Karpas-422 (cell line): ENCODE results near the gene POLA1. TPM values are rescaled to one million over a fixed set of nuclear protein-coding genes. Genes with fewer than 3 reads are reported as not detected.

Source experiments
- DNase-seq: peaks from one replicate; pipeline ENCODE4 v3.0.0-alpha.2; 2015
- H2AFZ ChIP-seq: fragments of 200-600 bp; sonication (generic); 2 replicates; pipeline ENCODE4 v1.6.1; 2014; ENCODE audit warnings: antibody characterized with exemption, low read length, mixed read lengths
- H3K27ac ChIP-seq: fragments of 200-600 bp; sonication (generic); 2 replicates; pipeline ENCODE4 v1.5.1; 2014; ENCODE audit warnings: mild to moderate bottlenecking, low read length, moderate library complexity
- H3K27me3 ChIP-seq: fragments of 200-600 bp; sonication (generic); 2 replicates; pipeline ENCODE4 v1.6.1; 2014; ENCODE audit warnings: low read length, mixed read lengths
- H3K36me3 ChIP-seq: fragments of 200-600 bp; sonication (generic); 2 replicates; pipeline ENCODE4 v1.6.1; 2014; ENCODE audit warnings: low read length, mixed read lengths; ENCODE audit not compliant: insufficient read depth
- H3K4me1 ChIP-seq: fragments of 200-600 bp; sonication (generic); 2 replicates; pipeline ENCODE4 v1.6.1; 2014; ENCODE audit warnings: mild to moderate bottlenecking, low read length, mixed read lengths
- H3K4me2 ChIP-seq: fragments of 200-600 bp; sonication (generic); 2 replicates; pipeline ENCODE4 v1.6.1; 2014; ENCODE audit warnings: low read length, low read depth, mild to moderate bottlenecking; ENCODE audit not compliant: poor library complexity, severe bottlenecking
- H3K4me3 ChIP-seq: fragments of 200-600 bp; sonication (generic); 2 replicates; pipeline ENCODE4 v1.5.1; 2014; ENCODE audit warnings: mild to moderate bottlenecking, antibody characterized with exemption, low read length, mixed read lengths
- H3K79me2 ChIP-seq: fragments of 200-600 bp; sonication (generic); 2 replicates; pipeline ENCODE4 v1.6.1; 2014; ENCODE audit warnings: mild to moderate bottlenecking, low read length, mixed read lengths
- H3K9ac ChIP-seq: fragments of 200-600 bp; sonication (generic); 2 replicates; pipeline ENCODE4 v1.6.0; 2014; ENCODE audit warnings: low read length
- H3K9me2 ChIP-seq: fragments of 200-600 bp; sonication (generic), shearing (Covaris generic); replicated peaks from 2 replicates; pipeline ENCODE4 v1.6.0; 2014; ENCODE audit warnings: mild to moderate bottlenecking, low read length, moderate library complexity; ENCODE audit not compliant: insufficient read depth
- H3K9me3 ChIP-seq: fragments of 300-700, 200-600 bp; sonication (generic); 2 replicates; pipeline ENCODE4 v1.6.1; 2014; ENCODE audit warnings: low read length, mixed read lengths
- H4K20me1 ChIP-seq: fragments of 200-600 bp; sonication (generic); 2 replicates; pipeline ENCODE4 v1.6.1; 2014; ENCODE audit warnings: mild to moderate bottlenecking, antibody characterized with exemption, low read length, low read depth; ENCODE audit not compliant: insufficient read depth
- total RNA-seq: library from RNA; depleted of rRNA; stranded (reverse); fragments of >200 nt; shearing (Covaris generic); gene quantifications from 2 replicates; pipeline ENCODE4 v1.2.3, GENCODE V29; 2014; ENCODE audit warnings: low replicate concordance

The POLA1 gene
- total RNA-seq, 1 experiment from 2014 or later: 26.7 TPM

DNA sequence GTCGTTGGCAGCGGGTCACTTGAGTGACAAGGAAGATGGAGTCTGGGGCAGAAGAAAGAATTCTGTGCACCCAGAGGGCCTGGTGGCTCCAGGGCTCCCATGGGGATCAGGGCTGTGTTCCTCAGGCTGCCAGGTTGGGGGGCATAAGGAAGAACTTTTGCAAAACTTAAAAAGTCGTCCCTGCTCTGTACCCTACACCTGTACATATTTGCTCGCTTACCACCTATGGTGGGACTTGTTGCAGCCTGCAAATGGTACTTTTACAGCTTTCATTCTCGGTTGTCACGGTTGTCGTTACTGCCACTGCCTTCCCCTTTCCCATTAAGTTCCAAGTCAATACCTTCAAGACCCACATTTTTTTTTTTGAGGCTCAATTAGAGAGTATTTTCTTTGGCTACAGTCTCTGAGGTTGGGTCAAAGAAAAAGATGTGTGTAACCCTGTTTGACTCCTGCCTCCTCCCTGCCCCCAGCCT, 312.9 kb downstream of the POLA1 start:
- Histone ChIP-seq H3K9me2 (no peaks in the 10 kb centered on the region), H3K27me3 (no peaks in the 10 kb centered on the region), H4K20me1 (no peaks in the 10 kb centered on the region), H3K4me3 (no peak overlapping the region), H3K9me3 (no peaks in the 10 kb centered on the region), H3K79me2 (no peaks in the 10 kb centered on the region), H3K4me1 (no peaks in the 10 kb centered on the region), H3K9ac (no peak overlapping the region), H3K4me2 (no peak overlapping the region), H3K27ac (no peak overlapping the region), H3K36me3 (no peaks in the 10 kb centered on the region), H2AFZ (no peak overlapping the region)
- DNase-seq: no peak

DNA sequence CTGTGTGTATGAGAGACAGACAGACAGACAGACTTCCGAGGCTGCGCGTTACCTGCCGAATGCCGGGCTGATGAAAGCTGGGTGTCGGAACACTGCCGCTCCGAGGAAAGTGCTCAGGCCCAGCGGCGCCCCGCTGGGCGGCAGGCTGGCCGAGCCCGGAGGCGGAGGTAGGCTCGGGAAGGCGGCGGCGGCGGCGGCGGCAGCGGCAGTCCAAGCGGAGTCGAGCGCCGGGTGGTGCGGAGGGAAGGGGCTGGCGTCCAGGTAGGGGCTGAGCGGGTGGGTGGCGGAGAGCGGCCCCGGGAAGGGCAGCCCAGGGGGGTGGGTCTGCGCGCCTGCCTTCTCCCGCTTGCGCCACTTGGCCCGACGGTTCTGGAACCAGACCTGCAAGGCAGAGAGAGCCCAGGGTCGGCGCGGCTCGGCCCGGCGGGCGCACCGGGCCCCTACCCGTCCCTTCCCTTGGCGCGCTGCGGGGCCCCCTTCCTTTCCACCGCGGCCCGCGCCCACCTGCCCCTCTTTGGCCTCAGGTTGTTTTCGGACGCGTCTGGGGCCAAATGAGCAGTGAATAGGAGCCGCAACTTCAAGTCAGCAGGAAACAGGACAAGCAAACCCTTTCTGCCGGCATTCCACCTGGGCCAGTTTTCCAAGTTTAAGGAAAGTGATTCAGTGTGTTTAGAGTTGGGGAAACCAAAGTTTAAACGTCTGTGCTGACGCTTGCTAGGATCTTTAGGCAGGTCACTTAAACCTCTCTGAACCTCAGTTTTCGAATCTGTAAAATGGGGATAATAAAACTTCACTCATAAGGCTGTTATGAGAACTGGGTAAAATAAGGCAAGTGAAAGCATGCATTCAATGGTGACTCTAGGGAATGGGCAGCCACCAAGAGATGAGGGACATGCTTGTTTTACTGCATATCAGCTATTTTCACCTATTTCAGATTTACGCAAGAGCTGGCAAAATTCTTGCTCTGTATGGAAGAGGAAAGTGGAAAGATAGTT, 313.6 kb downstream of the POLA1 start:
- Histone ChIP-seq H3K79me2 (no peaks in the 10 kb centered on the region), H3K27ac (no peak overlapping the region), H4K20me1 (no peaks in the 10 kb centered on the region), H3K4me1 (no peaks in the 10 kb centered on the region), H2AFZ (no peak overlapping the region), H3K9me3 (no peaks in the 10 kb centered on the region), H3K9ac (no peak overlapping the region), H3K27me3 (no peaks in the 10 kb centered on the region), H3K4me3 (no peak overlapping the region), H3K4me2 (no peak overlapping the region), H3K9me2 (no peaks in the 10 kb centered on the region), H3K36me3 (no peaks in the 10 kb centered on the region)
- no peak for DNase-seq

GRCh38 chrX:25009407-25009806, 315.7 kb downstream of the POLA1 start:
- no peaks in the 10 kb centered on the region for H3K4me1 ChIP-seq
- no peaks in the 10 kb centered on the region for H3K9me2 ChIP-seq
- H3K27ac ChIP-seq: no peak overlapping the region
- no peak for DNase-seq
- no peaks in the 10 kb centered on the region for H3K36me3 ChIP-seq
- H2AFZ ChIP-seq: no peak overlapping the region
- no peak overlapping the region for H3K9ac ChIP-seq
- no peak overlapping the region for H3K4me3 ChIP-seq
- no peaks in the 10 kb centered on the region for H4K20me1 ChIP-seq
- no peaks in the 10 kb centered on the region for H3K27me3 ChIP-seq
- no peaks in the 10 kb centered on the region for H3K9me3 ChIP-seq
- H3K4me2 ChIP-seq: no peak overlapping the region
- no peaks in the 10 kb centered on the region for H3K79me2 ChIP-seq

GRCh38 chrX:25010784-25011588, 317.3 kb downstream of the POLA1 start:
- no peaks in the 10 kb centered on the region for H3K36me3 ChIP-seq
- no peak for DNase-seq
- no peaks in the 10 kb centered on the region for H3K4me1 ChIP-seq
- no peaks in the 10 kb centered on the region for H4K20me1 ChIP-seq
- no peak overlapping the region for H3K27ac ChIP-seq
- H3K9me3 ChIP-seq: no peaks in the 10 kb centered on the region
- H2AFZ ChIP-seq: no peak overlapping the region
- no peaks in the 10 kb centered on the region for H3K79me2 ChIP-seq
- H3K9me2 ChIP-seq: no peaks in the 10 kb centered on the region
- H3K4me3 ChIP-seq: no peak overlapping the region
- no peak overlapping the region for H3K9ac ChIP-seq
- no peaks in the 10 kb centered on the region for H3K27me3 ChIP-seq
- H3K4me2 ChIP-seq: no peak overlapping the region

DNA sequence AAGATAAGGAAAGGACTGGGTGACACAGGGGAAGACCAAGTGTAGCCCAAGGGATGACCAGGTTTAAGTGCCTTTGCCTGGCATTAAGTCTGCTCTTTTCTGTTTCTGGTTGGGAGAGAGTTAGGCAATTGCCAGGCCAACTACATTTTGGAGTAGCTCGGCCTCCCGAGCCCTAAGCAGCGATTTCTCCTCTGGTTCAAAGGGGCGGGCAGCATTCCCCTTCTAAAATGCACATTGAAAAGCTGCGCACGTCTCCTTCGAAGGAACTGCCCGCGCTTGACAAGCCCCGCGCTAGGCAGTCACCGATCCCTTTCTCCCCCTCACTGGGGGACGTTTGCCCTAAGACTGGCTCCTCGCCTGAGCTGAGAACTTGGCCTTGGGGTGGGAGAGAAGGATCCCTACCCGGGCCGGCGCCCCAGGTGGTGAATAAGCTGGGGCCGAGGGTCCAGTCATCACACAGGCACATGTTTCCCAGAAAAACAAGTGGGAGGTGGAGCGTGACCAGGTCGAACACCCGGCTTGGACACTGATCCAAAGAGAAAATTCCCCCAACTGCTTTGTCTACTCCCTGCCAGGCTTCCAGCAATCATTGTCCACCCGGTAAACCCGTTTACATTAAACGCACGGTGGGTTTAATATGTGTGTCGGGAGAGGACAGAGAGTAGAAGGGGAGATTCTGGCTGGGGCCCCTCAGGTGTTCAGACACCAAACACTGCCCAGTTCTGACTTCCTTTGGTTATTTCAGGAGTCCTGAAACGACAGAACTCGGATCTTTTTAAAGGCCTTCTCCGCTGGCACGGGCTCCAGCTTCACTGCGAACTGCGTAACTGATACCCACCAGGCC, 318.1 kb downstream of the POLA1 start:
- H3K4me2 ChIP-seq: no peak overlapping the region
- H3K9ac ChIP-seq: no peak overlapping the region
- H3K27ac ChIP-seq: no peak overlapping the region
- no peaks in the 10 kb centered on the region for H3K9me3 ChIP-seq
- no peaks in the 10 kb centered on the region for H3K36me3 ChIP-seq
- no peak overlapping the region for H2AFZ ChIP-seq
- no peaks in the 10 kb centered on the region for H4K20me1 ChIP-seq
- H3K27me3 ChIP-seq: no peaks in the 10 kb centered on the region
- H3K79me2 ChIP-seq: no peaks in the 10 kb centered on the region
- no peak overlapping the region for H3K4me3 ChIP-seq
- no peak for DNase-seq
- H3K4me1 ChIP-seq: no peaks in the 10 kb centered on the region
- H3K9me2 ChIP-seq: no peaks in the 10 kb centered on the region

GRCh38 chrX:25012433-25012735, 318.7 kb downstream of the POLA1 start:
- no peaks in the 10 kb centered on the region for H3K36me3 ChIP-seq
- H3K4me2 ChIP-seq: no peak overlapping the region
- H4K20me1 ChIP-seq: no peaks in the 10 kb centered on the region
- H3K4me3 ChIP-seq: no peak overlapping the region
- DNase-seq: no peak
- no peaks in the 10 kb centered on the region for H3K27me3 ChIP-seq
- H3K9me3 ChIP-seq: no peaks in the 10 kb centered on the region
- H3K27ac ChIP-seq: no peak overlapping the region
- no peak overlapping the region for H2AFZ ChIP-seq
- H3K4me1 ChIP-seq: no peaks in the 10 kb centered on the region
- H3K79me2 ChIP-seq: no peaks in the 10 kb centered on the region
- no peaks in the 10 kb centered on the region for H3K9me2 ChIP-seq
- no peak overlapping the region for H3K9ac ChIP-seq

- no peaks in the 10 kb centered on the region for H3K4me1 ChIP-seq
- no peaks in the 10 kb centered on the region for H4K20me1 ChIP-seq
- peak; percentile 43 for DNase-seq
- peak overlapping the region; percentile 13; the same call in 1 of the 2 replicates for H3K9ac ChIP-seq
- no peaks in the 10 kb centered on the region for H3K9me3 ChIP-seq
- H2AFZ ChIP-seq: no peak overlapping the region
- no peaks in the 10 kb centered on the region for H3K79me2 ChIP-seq
- no peaks in the 10 kb centered on the region for H3K9me2 ChIP-seq
- H3K27me3 ChIP-seq: no peaks in the 10 kb centered on the region
- H3K36me3 ChIP-seq: no peaks in the 10 kb centered on the region
- peak overlapping the region; percentile 48; the same call in 1 of the 2 replicates for H3K4me3 ChIP-seq
- no peak overlapping the region for H3K27ac ChIP-seq
- H3K4me2 ChIP-seq: peak overlapping the region; percentile 53
Measured at GRCh38 chrX:25012793-25013631, 319.3 kb downstream of the POLA1 start.
